ENCODE results near the gene GPD2.
"Not testable (repeated sequence)": the region's sequence is repeated elsewhere in the genome, so short reads cannot be mapped to it uniquely, and the experiment has no call there.

Gene GPD2

GRCh38 chr2:156590085-156590739 is 154.0 kb downstream of the GPD2 start:
- DNase-seq = no peak

GRCh38 chr2:156592809-156593593 is 156.8 kb downstream of the GPD2 start:
- DNase-seq = no peak

GRCh38 chr2:156593594-156593921 is 157.4 kb downstream of the GPD2 start:
- DNase-seq = no peak

- no peak for DNase-seq
Observed at GRCh38 chr2:156598563-156598962, 162.4 kb downstream of the GPD2 start.

- DNase-seq = no peak
Observed at GRCh38 chr2:156600196-156600595, 164.0 kb downstream of the GPD2 start.

GRCh38 chr2:156601855-156602551 is 165.8 kb downstream of the GPD2 start:
- DNase-seq = no peak

GRCh38 chr2:156602552-156602933 is 166.4 kb downstream of the GPD2 start:
- no peak for DNase-seq

GRCh38 chr2:156615836-156616322 is 179.7 kb downstream of the GPD2 start:
- DNase-seq = no peak

GRCh38 chr2:156618071-156618470 is 181.9 kb downstream of the GPD2 start:
- DNase-seq = not testable (repeated sequence)

- DNase-seq = no peak
Observed at GRCh38 chr2:156619021-156619539, 182.9 kb downstream of the GPD2 start.

GRCh38 chr2:156622491-156622890 is 186.3 kb downstream of the GPD2 start:
- DNase-seq = no peak

GRCh38 chr2:156625360-156626170 is 189.4 kb downstream of the GPD2 start:
- no peak for DNase-seq

- no peak for DNase-seq
Observed at GRCh38 chr2:156626931-156627330, 190.8 kb downstream of the GPD2 start.

- DNase-seq = no peak
Observed at GRCh38 chr2:156630579-156631337, 194.6 kb downstream of the GPD2 start.

GRCh38 chr2:156635646-156636045 is 199.5 kb downstream of the GPD2 start:
- no peak for DNase-seq
